ENCODE results near the gene ZNF521.

ZNF521 gene

GRCh38 chr18:25322806-25323205 is 29.2 kb downstream of the ZNF521 start:
- Histone ChIP-seq H3K9me3 (ENCODE audit: insufficient read depth, low read length) (no peaks in the 10 kb centered on the region), H3K4me3 (ENCODE audit: insufficient read length, low read depth) (no peak overlapping the region), H3K9ac (ENCODE audit: insufficient read length, low read depth) (no peak overlapping the region), H3K27me3 (ENCODE audit: insufficient read depth, insufficient read length) (no peaks in the 10 kb centered on the region), H3K36me3 (ENCODE audit: insufficient read depth, insufficient read length, low read length) (no peaks in the 10 kb centered on the region), H3K4me1 (ENCODE audit: insufficient read depth, insufficient read length) (no peaks in the 10 kb centered on the region)
- DNase-seq (ENCODE audit: low read depth, low spot score) = no peak
- TF ChIP-seq ZNF274 (IDR thresholded peaks at IDR 0.05; ENCODE audit: low read depth, low read length) (no peak), YY1 (IDR thresholded peaks at IDR 0.05; ENCODE audit: insufficient read depth, insufficient read length) (no peak), SUZ12 (IDR thresholded peaks at IDR 0.05; ENCODE audit: extremely low read depth, insufficient read depth, insufficient read length) (no peak)

GRCh38 chr18:25316381-25317018 is 35.5 kb downstream of the ZNF521 start:
- no peak overlapping the region for H3K9ac ChIP-seq (ENCODE audit: insufficient read length, low read depth)
- no peaks in the 10 kb centered on the region for H3K9me3 ChIP-seq (ENCODE audit: insufficient read depth, low read length)
- TF ChIP-seq YY1 (IDR thresholded peaks at IDR 0.05; ENCODE audit: insufficient read depth, insufficient read length) (no peak), ZNF274 (IDR thresholded peaks at IDR 0.05; ENCODE audit: low read depth, low read length) (no peak), SUZ12 (IDR thresholded peaks at IDR 0.05; ENCODE audit: extremely low read depth, insufficient read depth, insufficient read length) (no peak)
- DNase-seq (ENCODE audit: low read depth, low spot score) = no peak
- no peaks in the 10 kb centered on the region for H3K27me3 ChIP-seq (ENCODE audit: insufficient read depth, insufficient read length)
- H3K4me1 ChIP-seq (ENCODE audit: insufficient read depth, insufficient read length) = no peaks in the 10 kb centered on the region
- H3K4me3 ChIP-seq (ENCODE audit: insufficient read length, low read depth) = no peak overlapping the region
- no peaks in the 10 kb centered on the region for H3K36me3 ChIP-seq (ENCODE audit: insufficient read depth, insufficient read length, low read length)

GRCh38 chr18:25314838-25315190 is 37.2 kb downstream of the ZNF521 start:
- no peak overlapping the region for H3K4me3 ChIP-seq (ENCODE audit: insufficient read length, low read depth)
- no peaks in the 10 kb centered on the region for H3K36me3 ChIP-seq (ENCODE audit: insufficient read depth, insufficient read length, low read length)
- no peaks in the 10 kb centered on the region for H3K9me3 ChIP-seq (ENCODE audit: insufficient read depth, low read length)
- H3K9ac ChIP-seq (ENCODE audit: insufficient read length, low read depth) = no peak overlapping the region
- H3K4me1 ChIP-seq (ENCODE audit: insufficient read depth, insufficient read length) = no peaks in the 10 kb centered on the region
- TF ChIP-seq SUZ12 (IDR thresholded peaks at IDR 0.05; ENCODE audit: extremely low read depth, insufficient read depth, insufficient read length) (no peak), YY1 (IDR thresholded peaks at IDR 0.05; ENCODE audit: insufficient read depth, insufficient read length) (no peak), ZNF274 (IDR thresholded peaks at IDR 0.05; ENCODE audit: low read depth, low read length) (no peak)
- H3K27me3 ChIP-seq (ENCODE audit: insufficient read depth, insufficient read length) = no peaks in the 10 kb centered on the region
- DNase-seq (ENCODE audit: low read depth, low spot score) = no peak

- Histone ChIP-seq H3K27me3 (ENCODE audit: insufficient read depth, insufficient read length) (no peaks in the 10 kb centered on the region), H3K4me3 (ENCODE audit: insufficient read length, low read depth) (no peak overlapping the region), H3K9me3 (ENCODE audit: insufficient read depth, low read length) (no peaks in the 10 kb centered on the region), H3K36me3 (ENCODE audit: insufficient read depth, insufficient read length, low read length) (no peaks in the 10 kb centered on the region), H3K4me1 (ENCODE audit: insufficient read depth, insufficient read length) (no peaks in the 10 kb centered on the region), H3K9ac (ENCODE audit: insufficient read length, low read depth) (no peak overlapping the region)
- no peak for TF ChIP-seq SUZ12 (IDR thresholded peaks at IDR 0.05; ENCODE audit: extremely low read depth, insufficient read depth, insufficient read length)
- no peak for TF ChIP-seq ZNF274 (IDR thresholded peaks at IDR 0.05; ENCODE audit: low read depth, low read length)
- TF ChIP-seq YY1 (IDR thresholded peaks at IDR 0.05; ENCODE audit: insufficient read depth, insufficient read length) = no peak
- DNase-seq (ENCODE audit: low read depth, low spot score) = no peak
Measured at GRCh38 chr18:25314151-25314837, 37.7 kb downstream of the ZNF521 start.

GRCh38 chr18:25313268-25313667 is 38.7 kb downstream of the ZNF521 start:
- Histone ChIP-seq H3K27me3 (ENCODE audit: insufficient read depth, insufficient read length) (no peaks in the 10 kb centered on the region), H3K9ac (ENCODE audit: insufficient read length, low read depth) (no peak overlapping the region), H3K36me3 (ENCODE audit: insufficient read depth, insufficient read length, low read length) (no peaks in the 10 kb centered on the region), H3K4me3 (ENCODE audit: insufficient read length, low read depth) (no peak overlapping the region), H3K9me3 (ENCODE audit: insufficient read depth, low read length) (no peaks in the 10 kb centered on the region), H3K4me1 (ENCODE audit: insufficient read depth, insufficient read length) (no peaks in the 10 kb centered on the region)
- no peak for DNase-seq (ENCODE audit: low read depth, low spot score)
- TF ChIP-seq YY1 (IDR thresholded peaks at IDR 0.05; ENCODE audit: insufficient read depth, insufficient read length) (no peak), SUZ12 (IDR thresholded peaks at IDR 0.05; ENCODE audit: extremely low read depth, insufficient read depth, insufficient read length) (no peak), ZNF274 (IDR thresholded peaks at IDR 0.05; ENCODE audit: low read depth, low read length) (no peak)

- no peaks in the 10 kb centered on the region for H3K9me3 ChIP-seq (ENCODE audit: insufficient read depth, low read length)
- no peaks in the 10 kb centered on the region for H3K27me3 ChIP-seq (ENCODE audit: insufficient read depth, insufficient read length)
- no peak for DNase-seq (ENCODE audit: low read depth, low spot score)
- TF ChIP-seq SUZ12 (IDR thresholded peaks at IDR 0.05; ENCODE audit: extremely low read depth, insufficient read depth, insufficient read length) = no peak
- H3K4me3 ChIP-seq (ENCODE audit: insufficient read length, low read depth) = no peak overlapping the region
- no peaks in the 10 kb centered on the region for H3K4me1 ChIP-seq (ENCODE audit: insufficient read depth, insufficient read length)
- H3K36me3 ChIP-seq (ENCODE audit: insufficient read depth, insufficient read length, low read length) = no peaks in the 10 kb centered on the region
- H3K9ac ChIP-seq (ENCODE audit: insufficient read length, low read depth) = no peak overlapping the region
Measured at GRCh38 chr18:25310045-25310444, 41.9 kb downstream of the ZNF521 start.

GRCh38 chr18:25308381-25308780 is 43.6 kb downstream of the ZNF521 start:
- no peak for DNase-seq (ENCODE audit: low read depth, low spot score)
- no peaks in the 10 kb centered on the region for H3K4me1 ChIP-seq (ENCODE audit: insufficient read depth, insufficient read length)
- TF ChIP-seq SUZ12 (IDR thresholded peaks at IDR 0.05; ENCODE audit: extremely low read depth, insufficient read depth, insufficient read length) (no peak), ZNF274 (IDR thresholded peaks at IDR 0.05; ENCODE audit: low read depth, low read length) (no peak), YY1 (IDR thresholded peaks at IDR 0.05; ENCODE audit: insufficient read depth, insufficient read length) (no peak)
- H3K9ac ChIP-seq (ENCODE audit: insufficient read length, low read depth) = no peak overlapping the region
- no peaks in the 10 kb centered on the region for H3K9me3 ChIP-seq (ENCODE audit: insufficient read depth, low read length)
- H3K36me3 ChIP-seq (ENCODE audit: insufficient read depth, insufficient read length, low read length) = no peaks in the 10 kb centered on the region
- H3K4me3 ChIP-seq (ENCODE audit: insufficient read length, low read depth) = no peak overlapping the region
- no peaks in the 10 kb centered on the region for H3K27me3 ChIP-seq (ENCODE audit: insufficient read depth, insufficient read length)
